Naive thymus-derived CD4-positive, alpha-beta T cell (primary cell): Measurements from ENCODE around the gene SLC37A4. TPM values are rescaled to one million over a fixed set of nuclear protein-coding genes. Genes with fewer than 3 reads are reported as not detected.

Source experiments
- ATAC-seq: fragments of 150-1000 bp; cut with Tn5 transposase; 2 replicates; pipeline ENCODE4 v1.10.0; 2021; ENCODE audit warnings: mild to moderate bottlenecking, moderate library complexity
- CTCF ChIA-PET: fragments of 350-600 bp; sonication (Branson Sonifier 250); formaldehyde crosslinking; loops from one replicate; lab custom pipeline; 2021; ENCODE audit warnings: antibody characterized with exemption; lab: Charles Lee
- POLR2A ChIA-PET: fragments of 350-600 bp; sonication (Branson Sonifier 250); formaldehyde crosslinking; loops from one replicate; lab custom pipeline; 2021; ENCODE audit warnings: antibody characterized with exemption, inconsistent platforms; lab: Charles Lee
- DNase-seq, 9 donors: peaks; one replicate each; pipeline versions ENCODE4 v3.0.0 to v3.0.0-alpha.2; 2020 to 2022; ENCODE audit warnings: mixed read lengths in 1 of 9
- H3K27ac ChIP-seq: one replicate; pipeline ENCODE4 v1.7.0; 2013; ENCODE audit warnings: mild to moderate bottlenecking, low read depth, low read length, moderate library complexity
- H3K27me3 ChIP-seq, 2 donors: one replicate each; pipeline ENCODE4 v1.7.0; 2013; ENCODE audit warnings: low read length in 2 of 2, mild to moderate bottlenecking in 2 of 2, moderate library complexity in 2 of 2; ENCODE audit not compliant: control insufficient read depth in 2 of 2, insufficient read depth in 2 of 2
- H3K36me3 ChIP-seq, 3 experiments: 1 replicate in 2 of 3; 2 replicates in 1 of 3; pipeline ENCODE4 v1.7.0; 2013; ENCODE audit warnings: low read length in 3 of 3, mild to moderate bottlenecking in 3 of 3, moderate library complexity in 1 of 3; ENCODE audit not compliant: insufficient read depth in 3 of 3, control insufficient read depth in 2 of 3
- H3K4me1 ChIP-seq, 2 donors: one replicate each; pipeline ENCODE4 v1.7.0; 2013; ENCODE audit warnings: low read length in 2 of 2, mild to moderate bottlenecking in 2 of 2, moderate library complexity in 1 of 2; ENCODE audit not compliant: control insufficient read depth in 2 of 2, insufficient read depth in 2 of 2
- H3K4me3 ChIP-seq: 2 replicates; pipeline ENCODE4 v1.7.0; 2013; ENCODE audit warnings: mild to moderate bottlenecking, low read length
- H3K9me3 ChIP-seq, 3 experiments: 1 replicate in 2 of 3; 2 replicates in 1 of 3; pipeline ENCODE4 v1.7.0; 2013; ENCODE audit warnings: low read length in 3 of 3; ENCODE audit not compliant: control insufficient read depth in 2 of 3
- H3K27ac Mint-ChIP-seq, 9 donors: one replicate each; pipeline ENCODE4 v1.8.0; 2020 to 2022; ENCODE audit warnings: mixed read lengths in 9 of 9, mild to moderate bottlenecking in 8 of 9, moderate library complexity in 5 of 9, inconsistent platforms in 2 of 9
- H3K27me3 Mint-ChIP-seq, 5 donors: one replicate each; pipeline ENCODE4 v1.8.0; 2021 to 2022; ENCODE audit warnings: mixed read lengths in 5 of 5, mild to moderate bottlenecking in 1 of 5
- H3K36me3 Mint-ChIP-seq, 5 donors: one replicate each; pipeline ENCODE4 v1.8.0; 2020 to 2022; ENCODE audit warnings: mixed read lengths in 5 of 5, mild to moderate bottlenecking in 3 of 5, inconsistent platforms in 1 of 5
- H3K4me1 Mint-ChIP-seq, 7 donors: one replicate each; pipeline ENCODE4 v1.8.0; 2020 to 2022; ENCODE audit warnings: mixed read lengths in 7 of 7, mild to moderate bottlenecking in 3 of 7, inconsistent platforms in 1 of 7
- H3K4me3 Mint-ChIP-seq, 10 donors: one replicate each; pipeline ENCODE4 v1.8.0; 2020 to 2022; ENCODE audit warnings: mild to moderate bottlenecking in 10 of 10, mixed read lengths in 10 of 10, moderate library complexity in 6 of 10, inconsistent platforms in 2 of 10
- H3K9me3 Mint-ChIP-seq, 11 donors: one replicate each; pipeline ENCODE4 v1.8.0; 2020 to 2022; ENCODE audit warnings: mixed read lengths in 11 of 11, mild to moderate bottlenecking in 4 of 11, inconsistent platforms in 1 of 11, moderate library complexity in 1 of 11
- intact Hi-C, 2 donors: fragments of 100-400 bp; cut with micrococcal nuclease; formaldehyde crosslinking; loops; one replicate each; pipeline ENCODE4 v1.15.1; 2023
- polyA plus RNA-seq, 2 donors: library from polyadenylated mRNA; unstranded; fragments of 300-500 nt; fragmentation: Illumina TruSeq; gene quantifications; one replicate each; pipeline ENCODE4 v1.2.3, GENCODE V29; 2021
- total RNA-seq, 6 experiments: library from RNA in 5 of 6; stranded (reverse) in 5 of 6; gene quantifications; 1 replicate in 5 of 6; 2 replicates in 1 of 6; pipeline ENCODE4 v1.2.3 and lab custom pipeline; 2021 to 2026

Gene SLC37A4
- total and polyA plus RNA-seq, 7 experiments from 2014 or later, result 7.1 to 20.8 (median 13.1) TPM

GRCh38 chr11:119025541-119025940, 5.1 kb downstream of the SLC37A4 start:
- Histone ChIP-seq H3K36me3 (peaks cover 14 to 63% (median 22%) of the 10 kb centered on the region in 3 experiments), H3K27me3 (no peaks in the 10 kb centered on the region), H3K27ac (no peak overlapping the region), H3K4me1 (peaks cover 6 to 15% of the 10 kb centered on the region in 2 donors), H3K4me3 (no peak overlapping the region), H3K9me3 (no peaks in the 10 kb centered on the region)
- Mint-ChIP-seq H3K9me3 (no peaks in the 10 kb centered on the region), H3K4me1 (peaks cover 21 to 57% (median 50%) of the 10 kb centered on the region in 7 donors), H3K27me3 (no peaks in the 10 kb centered on the region), H3K36me3 (peaks cover 0 to 28% (median 15%) of the 10 kb centered on the region in 5 donors), H3K27ac (peak overlapping the region in 7 of 9 donors; percentile 45 to 86 (median 64)), H3K4me3 (no peak overlapping the region)
- ChIA-PET POLR2A (interaction anchor here (0.6 to 1.4 kb wide), 3 partner anchors 9 to 89 kb away, joined by 3 to 5 read pairs (median 3); partner anchors contain the start of gene CENATAC), CTCF (no interaction called here)
- no peak for ATAC-seq
- intact Hi-C loops, result no loop called here
- no peak for DNase-seq

GRCh38 chr11:119025099-119025473, 5.6 kb downstream of the SLC37A4 start:
- intact Hi-C loops, result no loop called here
- peaks cover 22 to 61% (median 53%) of the 10 kb centered on the region in 7 donors for H3K4me1 Mint-ChIP-seq
- H3K9me3 Mint-ChIP-seq, result no peaks in the 10 kb centered on the region
- no peak for DNase-seq
- ChIA-PET CTCF (no interaction called here), POLR2A (interaction anchor here (0.6 to 1.4 kb wide), 3 partner anchors 9 to 28 kb away, joined by 3 to 5 read pairs (median 4); partner anchors contain the start of gene CENATAC)
- H3K36me3 Mint-ChIP-seq, result peaks cover 0 to 29% (median 15%) of the 10 kb centered on the region in 5 donors
- peaks cover 14 to 60% (median 22%) of the 10 kb centered on the region in 3 experiments for H3K36me3 ChIP-seq
- no peak overlapping the region for H3K4me3 Mint-ChIP-seq
- H3K4me3 ChIP-seq, result no peak overlapping the region
- no peaks in the 10 kb centered on the region for H3K9me3 ChIP-seq
- H3K27me3 Mint-ChIP-seq, result no peaks in the 10 kb centered on the region
- no peaks in the 10 kb centered on the region for H3K27me3 ChIP-seq
- peaks cover 8 to 18% of the 10 kb centered on the region in 2 donors for H3K4me1 ChIP-seq
- no peak for ATAC-seq
- H3K27ac ChIP-seq, result no peak overlapping the region
- peak overlapping the region in 8 of 9 donors; percentile 19 to 86 (median 66) for H3K27ac Mint-ChIP-seq

GRCh38 chr11:119024430-119025098, 6.1 kb downstream of the SLC37A4 start:
- ATAC-seq, result no peak
- ChIA-PET CTCF (no interaction called here), POLR2A (interaction anchor here (0.6 to 2.1 kb wide), 9 partner anchors 8 to 652 kb away, joined by 3 to 5 read pairs (median 4); partner anchors contain the start of genes CENATAC and VPS11)
- no peak overlapping the region for H3K4me3 ChIP-seq
- peaks cover 14 to 60% (median 22%) of the 10 kb centered on the region in 3 experiments for H3K36me3 ChIP-seq
- Mint-ChIP-seq H3K9me3 (no peaks in the 10 kb centered on the region), H3K36me3 (peaks cover 0 to 31% (median 18%) of the 10 kb centered on the region in 5 donors), H3K27ac (peak overlapping the region; percentile 19 to 86 (median 64)), H3K4me3 (no peak overlapping the region), H3K4me1 (peaks cover 24 to 61% (median 54%) of the 10 kb centered on the region in 7 donors), H3K27me3 (no peaks in the 10 kb centered on the region)
- H3K27ac ChIP-seq, result no peak overlapping the region
- intact Hi-C loops, result no loop called here
- no peaks in the 10 kb centered on the region for H3K9me3 ChIP-seq
- no peak for DNase-seq
- H3K27me3 ChIP-seq, result no peaks in the 10 kb centered on the region
- H3K4me1 ChIP-seq, result peaks cover 13 to 19% of the 10 kb centered on the region in 2 donors

GRCh38 chr11:119023741-119024140, 6.9 kb downstream of the SLC37A4 start:
- H3K4me1 ChIP-seq, result peaks cover 14% of the 10 kb centered on the region in 2 donors
- Mint-ChIP-seq H3K4me1 (peaks cover 15 to 58% (median 50%) of the 10 kb centered on the region in 7 donors), H3K27me3 (no peaks in the 10 kb centered on the region), H3K4me3 (peak overlapping the region in 1 of 10 donors; percentile 2), H3K27ac (peak overlapping the region in 4 of 9 donors; percentile 5 to 62 (median 35)), H3K9me3 (peaks cover 0 to 2% (median 0%) of the 10 kb centered on the region in 11 donors), H3K36me3 (peaks cover 0 to 31% (median 18%) of the 10 kb centered on the region in 5 donors)
- ChIA-PET POLR2A (interaction anchor here (0.6 to 2.1 kb wide), 7 partner anchors 9 to 651 kb away, joined by 3 to 5 read pairs (median 4); partner anchors contain the start of gene VPS11), CTCF (interaction anchor here (0.6 kb wide), 1 partner anchor 1681 kb away, joined by 3 read pairs; no protein-coding TSS in a partner anchor)
- H3K27ac ChIP-seq, result peak overlapping the region; percentile 6
- peaks cover 0 to 3% (median 0%) of the 10 kb centered on the region in 3 experiments for H3K9me3 ChIP-seq
- peaks cover 14 to 63% (median 22%) of the 10 kb centered on the region in 3 experiments for H3K36me3 ChIP-seq
- ATAC-seq, result no peak
- DNase-seq, result no peak
- H3K4me3 ChIP-seq, result no peak overlapping the region
- intact Hi-C loops, result no loop called here
- H3K27me3 ChIP-seq, result no peaks in the 10 kb centered on the region

GRCh38 chr11:119021631-119022030, 9.0 kb downstream of the SLC37A4 start:
- no peaks in the 10 kb centered on the region for H3K27me3 ChIP-seq
- H3K9me3 Mint-ChIP-seq, result peaks cover 0 to 2% (median 0%) of the 10 kb centered on the region in 11 donors
- CTCF ChIA-PET, result no interaction called here

GRCh38 chr11:119019996-119020395, 10.7 kb downstream of the SLC37A4 start:
- POLR2A ChIA-PET, result interaction anchor here (0.6 to 4.2 kb wide), 12 partner anchors 9 to 271 kb away, joined by 3 to 69 read pairs (median 4); partner anchors contain the start of genes CENATAC, HINFP, HYOU1 and SLC37A4
- peak overlapping the region; percentile 96 to 100 (median 98) for H3K4me3 Mint-ChIP-seq
- Histone ChIP-seq H3K27me3 (no peaks in the 10 kb centered on the region), H3K4me1 (peaks cover 30 to 32% of the 10 kb centered on the region in 2 donors), H3K36me3 (peaks cover 21 to 64% (median 27%) of the 10 kb centered on the region in 3 experiments), H3K9me3 (peaks cover 0 to 3% (median 0%) of the 10 kb centered on the region in 3 experiments), H3K27ac (peak overlapping the region; percentile 98), H3K4me3 (peak overlapping the region; percentile 89)
- intact Hi-C loops, result loop anchor here (2.0 to 5.0 kb wide), 6 partner anchors 65 to 448 kb away; partner anchors contain the start of genes ARCN1 (in 1 of the 2), HMBS (in 1 of the 2), NLRX1 (in 1 of the 2) and RNF26 (in 1 of the 2)
- peaks cover 0 to 2% (median 0%) of the 10 kb centered on the region in 11 donors for H3K9me3 Mint-ChIP-seq
- CTCF ChIA-PET, result interaction anchor here (0.6 to 1.7 kb wide), 2 partner anchors 10 to 80 kb away, joined by 4 to 5 read pairs; partner anchors contain the start of gene SLC37A4
- DNase-seq (no peak), ATAC-seq (no peak)
- peaks cover 3 to 44% (median 34%) of the 10 kb centered on the region in 5 donors for H3K36me3 Mint-ChIP-seq
- no peaks in the 10 kb centered on the region for H3K27me3 Mint-ChIP-seq
- peaks cover 26 to 86% (median 62%) of the 10 kb centered on the region in 7 donors for H3K4me1 Mint-ChIP-seq
- H3K27ac Mint-ChIP-seq, result peak overlapping the region; percentile 99 to 100 (median 100)

More at GRCh38 chr11:119021631-119022030, 9.0 kb downstream of the SLC37A4 start:
- H3K36me3 ChIP-seq, result peaks cover 19 to 60% (median 22%) of the 10 kb centered on the region in 3 experiments
- H3K4me3 ChIP-seq, result no peak overlapping the region
- no peak for ATAC-seq
- Mint-ChIP-seq H3K4me1 (peaks cover 14 to 75% (median 54%) of the 10 kb centered on the region in 7 donors), H3K4me3 (peak overlapping the region in 9 of 10 donors; percentile 21 to 99 (median 66)), H3K27me3 (no peaks in the 10 kb centered on the region), H3K27ac (peak overlapping the region in 5 of 9 donors; percentile 20 to 76 (median 36)), H3K36me3 (peaks cover 3 to 35% (median 28%) of the 10 kb centered on the region in 5 donors)
- peaks cover 22 to 23% of the 10 kb centered on the region in 2 donors for H3K4me1 ChIP-seq
- intact Hi-C loops, result no loop called here
- peaks cover 0 to 3% (median 0%) of the 10 kb centered on the region in 3 experiments for H3K9me3 ChIP-seq
- POLR2A ChIA-PET, result interaction anchor here (0.8 to 0.9 kb wide), 2 partner anchors 8 to 10 kb away, joined by 3 to 4 read pairs; no protein-coding TSS in a partner anchor
- H3K27ac ChIP-seq, result no peak overlapping the region
- no peak for DNase-seq
